Measurements from ENCODE around the gene CCDC61.

DNA sequence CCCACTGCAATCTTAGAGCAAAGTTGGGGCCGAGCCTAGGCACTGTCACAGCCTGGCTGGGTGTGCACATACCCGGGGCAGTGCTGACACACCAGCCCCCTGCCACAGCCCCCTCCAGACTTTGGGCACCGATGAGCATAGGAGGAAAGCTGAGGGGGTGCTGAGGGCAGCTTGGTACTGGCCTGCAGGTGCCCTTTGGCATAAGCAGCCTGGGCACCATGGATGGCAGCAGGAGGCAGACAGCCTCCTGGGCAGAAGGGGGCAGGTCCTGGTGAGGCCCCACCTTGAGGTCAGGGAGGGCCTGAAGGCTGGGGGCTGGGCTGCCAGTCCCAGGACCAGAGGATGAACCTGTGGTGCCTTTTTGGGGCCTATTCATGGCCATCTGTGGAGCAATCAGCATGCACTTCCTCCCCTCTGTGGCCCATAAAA is 37.3 kb downstream of the CCDC61 start:
- TF ChIP-seq EZH2 (IDR thresholded peaks at IDR 0.05; ENCODE audit: low read depth) = no peak
- TF ChIP-seq, protein P1, sequence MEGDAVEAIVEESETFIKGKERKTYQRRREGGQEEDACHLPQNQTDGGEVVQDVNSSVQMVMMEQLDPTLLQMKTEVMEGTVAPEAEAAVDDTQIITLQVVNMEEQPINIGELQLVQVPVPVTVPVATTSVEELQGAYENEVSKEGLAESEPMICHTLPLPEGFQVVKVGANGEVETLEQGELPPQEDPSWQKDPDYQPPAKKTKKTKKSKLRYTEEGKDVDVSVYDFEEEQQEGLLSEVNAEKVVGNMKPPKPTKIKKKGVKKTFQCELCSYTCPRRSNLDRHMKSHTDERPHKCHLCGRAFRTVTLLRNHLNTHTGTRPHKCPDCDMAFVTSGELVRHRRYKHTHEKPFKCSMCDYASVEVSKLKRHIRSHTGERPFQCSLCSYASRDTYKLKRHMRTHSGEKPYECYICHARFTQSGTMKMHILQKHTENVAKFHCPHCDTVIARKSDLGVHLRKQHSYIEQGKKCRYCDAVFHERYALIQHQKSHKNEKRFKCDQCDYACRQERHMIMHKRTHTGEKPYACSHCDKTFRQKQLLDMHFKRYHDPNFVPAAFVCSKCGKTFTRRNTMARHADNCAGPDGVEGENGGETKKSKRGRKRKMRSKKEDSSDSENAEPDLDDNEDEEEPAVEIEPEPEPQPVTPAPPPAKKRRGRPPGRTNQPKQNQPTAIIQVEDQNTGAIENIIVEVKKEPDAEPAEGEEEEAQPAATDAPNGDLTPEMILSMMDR (conservative IDR thresholded peaks at IDR 0.05) = no peak

All from PC-9 (cell line).